ENCODE data around the gene CROCC2. TPM values are rescaled to one million over a fixed set of nuclear protein-coding genes. Genes with fewer than 3 reads are reported as not detected.

Gene CROCC2
- total RNA-seq, 1 experiment from 2014 or later, result not detected

DNA sequence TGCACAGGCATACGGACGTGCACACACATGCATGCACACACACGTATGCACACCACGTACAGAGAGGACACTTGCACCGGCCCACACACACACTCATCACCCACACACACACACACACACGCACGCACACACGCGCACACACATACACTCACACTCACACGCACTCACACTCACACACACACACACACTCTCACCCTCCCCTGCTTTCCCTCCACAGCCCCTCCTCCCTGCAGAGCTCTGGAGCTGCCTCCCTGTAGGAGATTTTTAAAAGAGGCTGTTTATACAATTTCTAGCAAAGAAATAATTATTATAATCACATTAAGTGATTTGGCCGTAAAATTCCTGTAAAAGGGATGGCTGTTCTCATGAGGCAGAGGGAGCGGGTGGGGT, 55.8 kb downstream of the CROCC2 start:
- ATAC-seq, result no peak
- H3K4me3 ChIP-seq (replicated peaks in 1 of 2; ENCODE audit: low read depth in 1 of 2, low read length in 2 of 2), result no peak overlapping the region
- H3K9me2 ChIP-seq (ENCODE audit: insufficient read depth), result no peaks in the 10 kb centered on the region
- no peak overlapping the region for H3K27ac ChIP-seq (ENCODE audit: low read depth, low read length)
- H3K4me1 ChIP-seq (ENCODE audit: control insufficient read depth in 1 of 2, insufficient read depth in 2 of 2, low read length in 2 of 2), result no peaks in the 10 kb centered on the region
- ChIA-PET CTCF (no interaction called here), RAD21 (ENCODE audit: low non-redundant PET in 1 of 2, low total read pairs in 2 of 2, uncharacterized antibody in 2 of 2, unreplicated experiment in 2 of 2) (no interaction called here), POLR2A (no interaction called here)
- intact Hi-C loops (cut with micrococcal nuclease), result no loop called here
- H3K27me3 ChIP-seq (ENCODE audit: insufficient read depth, low read length), result no peaks in the 10 kb centered on the region
- H3K79me2 ChIP-seq (ENCODE audit: insufficient read depth, low read length), result no peaks in the 10 kb centered on the region
- H3K9me3 ChIP-seq (ENCODE audit: control insufficient read depth in 1 of 2, insufficient read depth in 1 of 2, low read depth in 1 of 2, low read length in 2 of 2), result no peaks in the 10 kb centered on the region
- TF ChIP-seq CBX3 (IDR thresholded peaks at IDR 0.05; ENCODE audit: low read depth), result no peak
- no peak for TF ChIP-seq RAD21 (IDR thresholded peaks at IDR 0.05; ENCODE audit: low read depth)
- no peak for TF ChIP-seq CTCF (IDR thresholded peaks at IDR 0.05 in 2 of 3, conservative IDR thresholded peaks at IDR 0.05 in 1 of 3; ENCODE audit: borderline replicate concordance in 1 of 3, insufficient read depth in 1 of 3, low read depth in 2 of 3, low read length in 2 of 3)
- no peak for TF ChIP-seq EGR1 (IDR thresholded peaks at IDR 0.05; ENCODE audit: low read depth)
- no peak for TF ChIP-seq EZH2phosphoT487 (IDR thresholded peaks at IDR 0.05; ENCODE audit: borderline replicate concordance)
- no peak for TF ChIP-seq YY1 (IDR thresholded peaks at IDR 0.05; ENCODE audit: extremely low read depth, insufficient replicate concordance, low read depth, low read length)
- no peak for TF ChIP-seq ZFX (IDR thresholded peaks at IDR 0.05)
- no peak for TF ChIP-seq SIN3A (IDR thresholded peaks at IDR 0.05; ENCODE audit: low read depth)
- no peak for TF ChIP-seq EZH2 (IDR thresholded peaks at IDR 0.05)
- no peak for TF ChIP-seq ELF1 (IDR thresholded peaks at IDR 0.05; ENCODE audit: borderline replicate concordance, low read depth)
- TF ChIP-seq REST (IDR thresholded peaks at IDR 0.05; ENCODE audit: low read depth), result no peak
- TF ChIP-seq, protein P1, sequence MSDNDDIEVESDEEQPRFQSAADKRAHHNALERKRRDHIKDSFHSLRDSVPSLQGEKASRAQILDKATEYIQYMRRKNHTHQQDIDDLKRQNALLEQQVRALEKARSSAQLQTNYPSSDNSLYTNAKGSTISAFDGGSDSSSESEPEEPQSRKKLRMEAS (IDR thresholded peaks at IDR 0.05), result no peak
- no peak for TF ChIP-seq POLR2A (IDR thresholded peaks at IDR 0.05; ENCODE audit: borderline replicate concordance, extremely low read depth, insufficient read depth, insufficient read length)
- H3K9ac ChIP-seq (ENCODE audit: low read length), result no peak overlapping the region
- no TSS peak for BruUV-seq (replicated peaks)
- no peak overlapping the region for H3K4me2 ChIP-seq (ENCODE audit: low read length)
- no peak for DNase-seq (ENCODE audit: low read depth, low spot score)
- H3K36me3 ChIP-seq (ENCODE audit: control insufficient read depth in 1 of 2, insufficient read depth in 2 of 2, low read length in 2 of 2), result no peaks in the 10 kb centered on the region
- no peaks in the 10 kb centered on the region for H4K20me1 ChIP-seq (ENCODE audit: insufficient read depth)
- H2AFZ ChIP-seq (ENCODE audit: low read depth, low read length, poor library complexity, severe bottlenecking), result no peak overlapping the region
